ENCODE results near the gene SIRT2.

SIRT2 gene

GRCh38 chr19:38844093-38844686 is 55.2 kb downstream of the SIRT2 start:
- Mint-ChIP-seq H3K9me3 (no peaks in the 10 kb centered on the region), H3K27ac (peak overlapping the region; percentile 90), H3K4me3 (peak overlapping the region; percentile 9), H3K4me1 (peaks cover 83% of the 10 kb centered on the region), H3K36me3 (peaks cover 86% of the 10 kb centered on the region), H3K27me3 (peaks cover 4% of the 10 kb centered on the region)
- DNase-seq = no peak
- CTCF ChIA-PET = interaction anchor here (1.8 kb wide), 1 partner anchor 44 kb away, joined by 4 read pairs; no protein-coding TSS in a partner anchor

- CTCF ChIA-PET = interaction anchor here (0.7 to 1.8 kb wide), 2 partner anchors 45 to 86 kb away, joined by 3 to 4 read pairs; no protein-coding TSS in a partner anchor
- H3K36me3 Mint-ChIP-seq = peaks cover 86% of the 10 kb centered on the region
- H3K4me1 Mint-ChIP-seq = peaks cover 78% of the 10 kb centered on the region
These were observed 56.2 kb downstream of the SIRT2 start for GRCh38 chr19:38843175-38843758.

GRCh38 chr19:38842439-38843174 is 56.8 kb downstream of the SIRT2 start:
- H3K9me3 Mint-ChIP-seq = no peaks in the 10 kb centered on the region
- peaks cover 72% of the 10 kb centered on the region for H3K4me1 Mint-ChIP-seq
- H3K4me3 Mint-ChIP-seq = peak overlapping the region; percentile 61
- DNase-seq = peak; percentile 84
- CTCF ChIA-PET = interaction anchor here (0.8 to 1.5 kb wide), 9 partner anchors 11 to 440 kb away, joined by 3 to 5 read pairs (median 3); partner anchors contain the start of genes ECH1 and FAM98C
- H3K27ac Mint-ChIP-seq = peak overlapping the region; percentile 90
- H3K27me3 Mint-ChIP-seq = peaks cover 4% of the 10 kb centered on the region
- peaks cover 85% of the 10 kb centered on the region for H3K36me3 Mint-ChIP-seq

More at GRCh38 chr19:38843175-38843758, 56.2 kb downstream of the SIRT2 start:
- no peak for DNase-seq
- Mint-ChIP-seq H3K27ac (peak overlapping the region; percentile 90), H3K9me3 (no peaks in the 10 kb centered on the region), H3K4me3 (peak overlapping the region; percentile 5), H3K27me3 (peaks cover 4% of the 10 kb centered on the region)

- H3K27ac Mint-ChIP-seq = peak overlapping the region; percentile 90
- DNase-seq = peak; percentile 70
- no peaks in the 10 kb centered on the region for H3K9me3 Mint-ChIP-seq
- CTCF ChIA-PET = interaction anchor here (0.8 to 1.5 kb wide), 9 partner anchors 10 to 439 kb away, joined by 3 to 5 read pairs (median 3); partner anchors contain the start of genes ECH1 and FAM98C
- H3K4me1 Mint-ChIP-seq = peaks cover 66% of the 10 kb centered on the region
- peak overlapping the region; percentile 61 for H3K4me3 Mint-ChIP-seq
- H3K27me3 Mint-ChIP-seq = peaks cover 4% of the 10 kb centered on the region
- peaks cover 85% of the 10 kb centered on the region for H3K36me3 Mint-ChIP-seq
These were observed 57.5 kb downstream of the SIRT2 start for GRCh38 chr19:38841787-38842438.

- Mint-ChIP-seq H3K4me1 (peaks cover 65% of the 10 kb centered on the region), H3K36me3 (peaks cover 86% of the 10 kb centered on the region), H3K4me3 (peak overlapping the region; percentile 61), H3K27ac (peak overlapping the region; percentile 90), H3K27me3 (peaks cover 4% of the 10 kb centered on the region), H3K9me3 (no peaks in the 10 kb centered on the region)
- CTCF ChIA-PET = interaction anchor here (1.5 kb wide), 1 partner anchor 72 kb away, joined by 4 read pairs; no protein-coding TSS in a partner anchor
- DNase-seq = no peak
These were observed 58.1 kb downstream of the SIRT2 start for GRCh38 chr19:38841180-38841766.

GRCh38 chr19:38840583-38840968 is 58.8 kb downstream of the SIRT2 start:
- Mint-ChIP-seq H3K9me3 (no peaks in the 10 kb centered on the region), H3K27me3 (peaks cover 4% of the 10 kb centered on the region), H3K4me3 (no peak overlapping the region), H3K36me3 (peaks cover 85% of the 10 kb centered on the region), H3K4me1 (peaks cover 58% of the 10 kb centered on the region), H3K27ac (no peak overlapping the region)
- DNase-seq = no peak
- CTCF ChIA-PET = no interaction called here

GRCh38 chr19:38839816-38840582 is 59.4 kb downstream of the SIRT2 start:
- CTCF ChIA-PET = no interaction called here
- H3K9me3 Mint-ChIP-seq = no peaks in the 10 kb centered on the region

GRCh38 chr19:38838986-38839761 is 60.2 kb downstream of the SIRT2 start:
- Mint-ChIP-seq H3K27me3 (peaks cover 4% of the 10 kb centered on the region), H3K36me3 (peaks cover 80% of the 10 kb centered on the region), H3K27ac (no peak overlapping the region), H3K4me3 (no peak overlapping the region), H3K9me3 (no peaks in the 10 kb centered on the region), H3K4me1 (peaks cover 47% of the 10 kb centered on the region)
- DNase-seq = no peak
- CTCF ChIA-PET = no interaction called here

More at GRCh38 chr19:38839816-38840582, 59.4 kb downstream of the SIRT2 start:
- peaks cover 84% of the 10 kb centered on the region for H3K36me3 Mint-ChIP-seq
- peaks cover 53% of the 10 kb centered on the region for H3K4me1 Mint-ChIP-seq
- DNase-seq = no peak
- peak overlapping the region; percentile 45 for H3K27ac Mint-ChIP-seq
- H3K4me3 Mint-ChIP-seq = no peak overlapping the region
- H3K27me3 Mint-ChIP-seq = peaks cover 4% of the 10 kb centered on the region

- peaks cover 43% of the 10 kb centered on the region for H3K4me1 Mint-ChIP-seq
- H3K9me3 Mint-ChIP-seq = no peaks in the 10 kb centered on the region
- no peak overlapping the region for H3K27ac Mint-ChIP-seq
- peaks cover 4% of the 10 kb centered on the region for H3K27me3 Mint-ChIP-seq
- DNase-seq = peak; percentile 31
- CTCF ChIA-PET = interaction anchor here (0.9 kb wide), 1 partner anchor 21 kb away, joined by 3 read pairs; no protein-coding TSS in a partner anchor
- H3K36me3 Mint-ChIP-seq = peaks cover 72% of the 10 kb centered on the region
- H3K4me3 Mint-ChIP-seq = no peak overlapping the region
These were observed 61.0 kb downstream of the SIRT2 start for GRCh38 chr19:38838208-38838985.

GRCh38 chr19:38837656-38838121 is 61.7 kb downstream of the SIRT2 start:
- Mint-ChIP-seq H3K36me3 (peaks cover 68% of the 10 kb centered on the region), H3K9me3 (no peaks in the 10 kb centered on the region), H3K27me3 (peaks cover 4% of the 10 kb centered on the region), H3K4me1 (peaks cover 41% of the 10 kb centered on the region), H3K4me3 (no peak overlapping the region), H3K27ac (no peak overlapping the region)
- CTCF ChIA-PET = interaction anchor here (0.9 kb wide), 1 partner anchor 20 kb away, joined by 3 read pairs; no protein-coding TSS in a partner anchor
- DNase-seq = no peak

- Mint-ChIP-seq H3K27ac (no peak overlapping the region), H3K36me3 (peaks cover 64% of the 10 kb centered on the region), H3K4me3 (no peak overlapping the region), H3K27me3 (peaks cover 4% of the 10 kb centered on the region), H3K4me1 (peaks cover 38% of the 10 kb centered on the region), H3K9me3 (no peaks in the 10 kb centered on the region)
- CTCF ChIA-PET = interaction anchor here (0.9 kb wide), 1 partner anchor 19 kb away, joined by 3 read pairs; no protein-coding TSS in a partner anchor
- no peak for DNase-seq
These were observed 62.3 kb downstream of the SIRT2 start for GRCh38 chr19:38836983-38837626.

Measured in activated naive CD4-positive, alpha-beta T cell treated with anti-CD3 and anti-CD28 coated beads, Interleukin-2, amount 10 ng/mL, durations not matched to agents 7 days and 5 days (primary cell).